ENCODE measurements around the gene PGBD2. TPM values are rescaled to one million over a fixed set of nuclear protein-coding genes. Genes with fewer than 3 reads are reported as not detected.

The PGBD2 gene
- total and polyA plus RNA-seq, 2 of the 13 experiments (the other 11 are each of a cell fraction or from before 2014, with no cell fraction given) = 6.0 to 7.4 TPM

GRCh38 chr1:248873993-248874533 lies 32.0 kb upstream of the PGBD2 start (continued):
- TF ChIP-seq SAP130 (CRISPR knock-in tag; IDR thresholded peaks at IDR 0.05; ENCODE audit: low read depth) (no peak), ZFP1 (CRISPR knock-in tag; IDR thresholded peaks at IDR 0.05) (no peak), ISL2 (CRISPR knock-in tag; IDR thresholded peaks at IDR 0.05) (no peak; the same call in 1 of the 2 replicates), ZMYM4 (CRISPR knock-in tag; IDR thresholded peaks at IDR 0.05) (peak; percentile 27), FOXO4 (CRISPR knock-in tag; conservative IDR thresholded peaks at IDR 0.05) (no peak), CREM (IDR thresholded peaks at IDR 0.05) (peak; percentile 94), CREM (CRISPR knock-in tag; IDR thresholded peaks at IDR 0.05) (no peak), ATF7 (IDR thresholded peaks at IDR 0.05) (peak; percentile 54), ATF7 (CRISPR knock-in tag; IDR thresholded peaks at IDR 0.05) (no peak), PAX8 (CRISPR knock-in tag; IDR thresholded peaks at IDR 0.05; ENCODE audit: borderline replicate concordance) (no peak), HOXD1 (CRISPR knock-in tag; IDR thresholded peaks at IDR 0.05) (no peak), ZNF749 (CRISPR knock-in tag; IDR thresholded peaks at IDR 0.05; ENCODE audit: borderline replicate concordance) (no peak), ZNF780A (CRISPR knock-in tag; IDR thresholded peaks at IDR 0.05) (no peak), WIZ (CRISPR knock-in tag; IDR thresholded peaks at IDR 0.05) (no peak), ZC3H4 (CRISPR knock-in tag; IDR thresholded peaks at IDR 0.05; ENCODE audit: borderline replicate concordance) (no peak), GFI1 (CRISPR knock-in tag; IDR thresholded peaks at IDR 0.05; ENCODE audit: borderline replicate concordance) (no peak; the same call in 1 of the 2 replicates), BRF2 (CRISPR knock-in tag; IDR thresholded peaks at IDR 0.05) (peak; percentile 35; the same call in 1 of the 2 replicates), ZNF644 (CRISPR knock-in tag; IDR thresholded peaks at IDR 0.05; ENCODE audit: low read depth) (no peak), MXD1 (CRISPR knock-in tag; IDR thresholded peaks at IDR 0.05) (0 out of 2 replicates have a peak, but pooled peaks have one; percentile 18), ZKSCAN8 (CRISPR knock-in tag; IDR thresholded peaks at IDR 0.05; ENCODE audit: borderline replicate concordance) (no peak)
- TF ChIP-seq, protein P1, sequence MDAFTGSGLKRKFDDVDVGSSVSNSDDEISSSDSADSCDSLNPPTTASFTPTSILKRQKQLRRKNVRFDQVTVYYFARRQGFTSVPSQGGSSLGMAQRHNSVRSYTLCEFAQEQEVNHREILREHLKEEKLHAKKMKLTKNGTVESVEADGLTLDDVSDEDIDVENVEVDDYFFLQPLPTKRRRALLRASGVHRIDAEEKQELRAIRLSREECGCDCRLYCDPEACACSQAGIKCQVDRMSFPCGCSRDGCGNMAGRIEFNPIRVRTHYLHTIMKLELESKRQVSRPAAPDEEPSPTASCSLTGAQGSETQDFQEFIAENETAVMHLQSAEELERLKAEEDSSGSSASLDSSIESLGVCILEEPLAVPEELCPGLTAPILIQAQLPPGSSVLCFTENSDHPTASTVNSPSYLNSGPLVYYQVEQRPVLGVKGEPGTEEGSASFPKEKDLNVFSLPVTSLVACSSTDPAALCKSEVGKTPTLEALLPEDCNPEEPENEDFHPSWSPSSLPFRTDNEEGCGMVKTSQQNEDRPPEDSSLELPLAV (CRISPR knock-in tag; conservative IDR thresholded peaks at IDR 0.05; ENCODE audit: low read depth) = no peak
- TF ChIP-seq, protein P2, sequence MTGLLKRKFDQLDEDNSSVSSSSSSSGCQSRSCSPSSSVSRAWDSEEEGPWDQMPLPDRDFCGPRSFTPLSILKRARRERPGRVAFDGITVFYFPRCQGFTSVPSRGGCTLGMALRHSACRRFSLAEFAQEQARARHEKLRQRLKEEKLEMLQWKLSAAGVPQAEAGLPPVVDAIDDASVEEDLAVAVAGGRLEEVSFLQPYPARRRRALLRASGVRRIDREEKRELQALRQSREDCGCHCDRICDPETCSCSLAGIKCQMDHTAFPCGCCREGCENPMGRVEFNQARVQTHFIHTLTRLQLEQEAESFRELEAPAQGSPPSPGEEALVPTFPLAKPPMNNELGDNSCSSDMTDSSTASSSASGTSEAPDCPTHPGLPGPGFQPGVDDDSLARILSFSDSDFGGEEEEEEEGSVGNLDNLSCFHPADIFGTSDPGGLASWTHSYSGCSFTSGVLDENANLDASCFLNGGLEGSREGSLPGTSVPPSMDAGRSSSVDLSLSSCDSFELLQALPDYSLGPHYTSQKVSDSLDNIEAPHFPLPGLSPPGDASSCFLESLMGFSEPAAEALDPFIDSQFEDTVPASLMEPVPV (CRISPR knock-in tag; IDR thresholded peaks at IDR 0.05) = no peak
- TF ChIP-seq, protein P3, sequence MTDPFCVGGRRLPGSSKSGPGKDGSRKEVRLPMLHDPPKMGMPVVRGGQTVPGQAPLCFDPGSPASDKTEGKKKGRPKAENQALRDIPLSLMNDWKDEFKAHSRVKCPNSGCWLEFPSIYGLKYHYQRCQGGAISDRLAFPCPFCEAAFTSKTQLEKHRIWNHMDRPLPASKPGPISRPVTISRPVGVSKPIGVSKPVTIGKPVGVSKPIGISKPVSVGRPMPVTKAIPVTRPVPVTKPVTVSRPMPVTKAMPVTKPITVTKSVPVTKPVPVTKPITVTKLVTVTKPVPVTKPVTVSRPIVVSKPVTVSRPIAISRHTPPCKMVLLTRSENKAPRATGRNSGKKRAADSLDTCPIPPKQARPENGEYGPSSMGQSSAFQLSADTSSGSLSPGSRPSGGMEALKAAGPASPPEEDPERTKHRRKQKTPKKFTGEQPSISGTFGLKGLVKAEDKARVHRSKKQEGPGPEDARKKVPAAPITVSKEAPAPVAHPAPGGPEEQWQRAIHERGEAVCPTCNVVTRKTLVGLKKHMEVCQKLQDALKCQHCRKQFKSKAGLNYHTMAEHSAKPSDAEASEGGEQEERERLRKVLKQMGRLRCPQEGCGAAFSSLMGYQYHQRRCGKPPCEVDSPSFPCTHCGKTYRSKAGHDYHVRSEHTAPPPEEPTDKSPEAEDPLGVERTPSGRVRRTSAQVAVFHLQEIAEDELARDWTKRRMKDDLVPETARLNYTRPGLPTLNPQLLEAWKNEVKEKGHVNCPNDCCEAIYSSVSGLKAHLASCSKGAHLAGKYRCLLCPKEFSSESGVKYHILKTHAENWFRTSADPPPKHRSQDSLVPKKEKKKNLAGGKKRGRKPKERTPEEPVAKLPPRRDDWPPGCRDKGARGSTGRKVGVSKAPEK (CRISPR knock-in tag; IDR thresholded peaks at IDR 0.05; ENCODE audit: borderline replicate concordance) = no peak

All from HepG2 (cell line).